ENCODE measurements around the gene IRGQ. TPM values are rescaled to one million over a fixed set of nuclear protein-coding genes. Genes with fewer than 3 reads are reported as not detected.

Gene IRGQ
- total RNA-seq, 1 donor from 2014 or later, result 26.1 TPM

DNA sequence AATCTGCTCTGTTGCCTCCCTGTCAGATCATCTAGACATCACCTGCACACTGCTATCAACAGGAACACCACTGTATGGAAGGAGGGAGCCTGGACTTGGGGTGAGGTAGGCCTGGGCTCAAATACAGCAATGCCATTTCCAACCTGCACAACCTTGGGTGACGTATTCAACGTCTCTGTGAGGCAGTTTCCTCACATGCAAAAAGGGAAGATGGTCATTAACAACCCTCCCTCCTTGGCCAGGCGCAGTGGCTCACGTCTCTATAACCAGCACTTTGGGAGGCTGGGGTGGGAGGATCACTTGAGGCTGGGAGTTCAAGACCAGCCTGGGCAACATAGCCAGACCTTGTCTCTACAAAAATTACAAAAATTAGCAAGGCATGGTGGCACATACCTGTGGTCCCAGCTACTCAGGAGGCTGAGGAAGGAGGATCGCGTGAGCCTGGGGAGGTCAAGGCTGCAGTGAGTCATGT is 33.7 kb downstream of the IRGQ start:
- Histone ChIP-seq H3K36me3 (peaks cover 26% of the 10 kb centered on the region), H3K27me3 (ENCODE audit: low read depth) (no peaks in the 10 kb centered on the region), H3K4me3 (no peak overlapping the region), H3K27ac (replicated peaks) (peak overlapping the region; percentile 76), H3K9me3 (replicated peaks) (no peaks in the 10 kb centered on the region), H3K4me1 (peaks cover 18% of the 10 kb centered on the region)
- DNase-seq, result no peak
- TF ChIP-seq, protein P1, sequence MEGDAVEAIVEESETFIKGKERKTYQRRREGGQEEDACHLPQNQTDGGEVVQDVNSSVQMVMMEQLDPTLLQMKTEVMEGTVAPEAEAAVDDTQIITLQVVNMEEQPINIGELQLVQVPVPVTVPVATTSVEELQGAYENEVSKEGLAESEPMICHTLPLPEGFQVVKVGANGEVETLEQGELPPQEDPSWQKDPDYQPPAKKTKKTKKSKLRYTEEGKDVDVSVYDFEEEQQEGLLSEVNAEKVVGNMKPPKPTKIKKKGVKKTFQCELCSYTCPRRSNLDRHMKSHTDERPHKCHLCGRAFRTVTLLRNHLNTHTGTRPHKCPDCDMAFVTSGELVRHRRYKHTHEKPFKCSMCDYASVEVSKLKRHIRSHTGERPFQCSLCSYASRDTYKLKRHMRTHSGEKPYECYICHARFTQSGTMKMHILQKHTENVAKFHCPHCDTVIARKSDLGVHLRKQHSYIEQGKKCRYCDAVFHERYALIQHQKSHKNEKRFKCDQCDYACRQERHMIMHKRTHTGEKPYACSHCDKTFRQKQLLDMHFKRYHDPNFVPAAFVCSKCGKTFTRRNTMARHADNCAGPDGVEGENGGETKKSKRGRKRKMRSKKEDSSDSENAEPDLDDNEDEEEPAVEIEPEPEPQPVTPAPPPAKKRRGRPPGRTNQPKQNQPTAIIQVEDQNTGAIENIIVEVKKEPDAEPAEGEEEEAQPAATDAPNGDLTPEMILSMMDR (IDR thresholded peaks at IDR 0.05; ENCODE audit: borderline replicate concordance), result no peak
- intact Hi-C loops (cut with micrococcal nuclease), result no loop called here

GRCh38 chr19:43561139-43561970 is 34.6 kb downstream of the IRGQ start:
- H3K36me3 ChIP-seq, result peaks cover 26% of the 10 kb centered on the region
- H3K9me3 ChIP-seq (replicated peaks), result no peaks in the 10 kb centered on the region
- DNase-seq, result no peak
- TF ChIP-seq, protein P1 (IDR thresholded peaks at IDR 0.05; ENCODE audit: borderline replicate concordance), result no peak
- no peaks in the 10 kb centered on the region for H3K27me3 ChIP-seq (ENCODE audit: low read depth)
- H3K27ac ChIP-seq (replicated peaks), result no peak overlapping the region
- intact Hi-C loops (cut with micrococcal nuclease), result no loop called here
- H3K4me1 ChIP-seq, result peaks cover 18% of the 10 kb centered on the region
- no peak overlapping the region for H3K4me3 ChIP-seq

DNA sequence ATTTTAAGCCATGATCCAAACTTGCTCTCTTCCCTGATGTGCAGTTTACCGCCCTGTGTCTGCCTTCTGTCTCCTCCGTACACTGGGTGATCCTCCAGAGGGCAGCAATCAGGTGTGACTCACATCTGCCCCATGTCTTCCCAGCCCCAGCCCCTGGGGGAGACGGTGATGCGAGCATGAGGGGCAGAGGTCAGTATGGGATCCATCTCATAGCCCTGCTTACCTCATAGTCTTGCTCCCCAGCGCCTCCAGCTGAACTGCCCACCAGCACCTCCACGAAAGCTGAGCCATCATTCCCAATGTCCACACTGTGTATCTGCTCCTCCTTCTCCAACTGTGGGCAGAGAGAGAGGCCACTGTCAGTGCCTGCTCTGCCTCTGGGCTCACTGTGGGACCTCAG is 35.2 kb downstream of the IRGQ start:
- Histone ChIP-seq H3K4me3 (no peak overlapping the region), H3K27ac (replicated peaks) (no peak overlapping the region), H3K36me3 (peaks cover 32% of the 10 kb centered on the region), H3K4me1 (peaks cover 18% of the 10 kb centered on the region), H3K27me3 (ENCODE audit: low read depth) (no peaks in the 10 kb centered on the region), H3K9me3 (replicated peaks) (no peaks in the 10 kb centered on the region)
- no peak for DNase-seq
- intact Hi-C loops (cut with micrococcal nuclease), result no loop called here
- TF ChIP-seq, protein P1 (IDR thresholded peaks at IDR 0.05; ENCODE audit: borderline replicate concordance), result no peak

GRCh38 chr19:43555185-43555770 is 40.7 kb downstream of the IRGQ start:
- peak; percentile 45 for DNase-seq
- Histone ChIP-seq H3K27me3 (ENCODE audit: low read depth) (no peaks in the 10 kb centered on the region), H3K36me3 (peaks cover 63% of the 10 kb centered on the region), H3K4me1 (no peaks in the 10 kb centered on the region), H3K27ac (replicated peaks) (no peak overlapping the region), H3K4me3 (no peak overlapping the region), H3K9me3 (replicated peaks) (no peaks in the 10 kb centered on the region)
- TF ChIP-seq, protein P1 (IDR thresholded peaks at IDR 0.05; ENCODE audit: borderline replicate concordance), result peak; percentile 71
- intact Hi-C loops (cut with micrococcal nuclease), result no loop called here

DNA sequence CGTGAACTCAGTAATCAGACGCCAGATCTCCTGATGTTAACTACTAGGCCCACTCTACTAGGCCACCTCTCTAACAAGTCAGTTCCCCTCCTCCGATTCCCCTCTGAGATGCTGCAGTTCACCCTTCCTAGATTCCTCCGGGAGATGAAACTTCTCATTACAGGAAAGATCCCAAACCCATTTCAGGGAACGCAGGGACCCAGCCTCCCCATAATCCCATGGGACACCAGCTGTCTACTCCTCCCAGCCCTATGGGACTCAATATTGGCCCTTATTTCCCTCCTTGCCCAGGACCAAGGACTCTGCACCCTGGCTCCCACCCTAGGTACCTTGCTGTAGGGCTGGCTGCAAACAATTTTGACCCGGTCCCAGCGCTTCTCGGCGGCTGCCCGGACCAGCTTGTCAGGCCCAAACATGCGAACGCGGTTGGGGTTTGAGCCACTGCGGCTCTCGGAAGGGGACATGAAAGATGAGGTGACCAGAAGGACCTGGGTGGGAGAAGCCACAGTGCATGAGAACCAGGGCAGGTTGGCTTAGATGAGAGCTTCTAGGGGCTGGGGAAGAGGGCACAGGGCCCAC is 41.5 kb downstream of the IRGQ start:
- Histone ChIP-seq H3K36me3 (peaks cover 66% of the 10 kb centered on the region), H3K27ac (replicated peaks) (no peak overlapping the region), H3K9me3 (replicated peaks) (no peaks in the 10 kb centered on the region), H3K4me3 (no peak overlapping the region), H3K27me3 (ENCODE audit: low read depth) (no peaks in the 10 kb centered on the region), H3K4me1 (no peaks in the 10 kb centered on the region)
- TF ChIP-seq, protein P1 (IDR thresholded peaks at IDR 0.05; ENCODE audit: borderline replicate concordance), result no peak
- intact Hi-C loops (cut with micrococcal nuclease), result no loop called here
- DNase-seq, result no peak
